GM12864 (cell line): ENCODE data around the gene MYH7.

Experiments used
- DNase-seq: peaks from one replicate; pipeline ENCODE4 v3.0.0-alpha.2; 2011; ENCODE audit warnings: low read depth
- H3K4me3 ChIP-seq: 2 replicates; pipeline ENCODE4 v1.5.1; 2011; ENCODE audit warnings: mild to moderate bottlenecking, low read depth, low read length, control low read depth
- TF ChIP-seq, protein P1 (sequence below): IDR thresholded peaks from 2 replicates; pipeline ENCODE4 v1.5.1; 2011; ENCODE audit warnings: low read depth, mild to moderate bottlenecking, moderate library complexity, low read length, control low read depth, inconsistent platforms; ENCODE audit errors: missing control alignments

Gene MYH7

GRCh38 chr14:23406244-23406643 is 29.2 kb downstream of the MYH7 start:
- TF ChIP-seq, protein P1, sequence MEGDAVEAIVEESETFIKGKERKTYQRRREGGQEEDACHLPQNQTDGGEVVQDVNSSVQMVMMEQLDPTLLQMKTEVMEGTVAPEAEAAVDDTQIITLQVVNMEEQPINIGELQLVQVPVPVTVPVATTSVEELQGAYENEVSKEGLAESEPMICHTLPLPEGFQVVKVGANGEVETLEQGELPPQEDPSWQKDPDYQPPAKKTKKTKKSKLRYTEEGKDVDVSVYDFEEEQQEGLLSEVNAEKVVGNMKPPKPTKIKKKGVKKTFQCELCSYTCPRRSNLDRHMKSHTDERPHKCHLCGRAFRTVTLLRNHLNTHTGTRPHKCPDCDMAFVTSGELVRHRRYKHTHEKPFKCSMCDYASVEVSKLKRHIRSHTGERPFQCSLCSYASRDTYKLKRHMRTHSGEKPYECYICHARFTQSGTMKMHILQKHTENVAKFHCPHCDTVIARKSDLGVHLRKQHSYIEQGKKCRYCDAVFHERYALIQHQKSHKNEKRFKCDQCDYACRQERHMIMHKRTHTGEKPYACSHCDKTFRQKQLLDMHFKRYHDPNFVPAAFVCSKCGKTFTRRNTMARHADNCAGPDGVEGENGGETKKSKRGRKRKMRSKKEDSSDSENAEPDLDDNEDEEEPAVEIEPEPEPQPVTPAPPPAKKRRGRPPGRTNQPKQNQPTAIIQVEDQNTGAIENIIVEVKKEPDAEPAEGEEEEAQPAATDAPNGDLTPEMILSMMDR: no peak
- no peak for DNase-seq
- no peak overlapping the region for H3K4me3 ChIP-seq

DNA sequence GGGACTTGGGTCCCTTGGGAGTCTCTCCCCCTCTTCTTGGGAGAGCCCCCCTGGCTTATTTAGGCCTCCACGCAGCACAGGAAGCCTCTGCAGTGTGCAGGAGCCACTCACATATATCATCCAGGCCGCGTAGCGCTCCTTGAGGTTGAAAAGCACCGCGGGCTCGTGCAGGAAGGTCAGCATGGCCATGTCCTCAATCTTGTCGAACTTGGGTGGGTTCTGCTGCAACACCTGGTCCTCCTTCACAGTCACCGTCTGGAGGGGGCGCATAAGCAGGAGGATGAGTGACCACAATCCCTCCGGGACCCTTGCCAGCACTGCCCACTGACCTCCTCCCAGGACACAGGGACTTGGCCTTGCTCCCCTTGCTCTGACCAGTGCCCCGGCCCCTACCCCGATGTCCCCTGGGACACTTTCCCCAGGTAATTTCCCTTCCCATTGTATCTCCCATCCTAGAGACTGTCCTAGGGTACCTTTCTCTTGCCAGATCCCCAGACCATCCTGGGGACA is 29.9 kb downstream of the MYH7 start:
- no peak overlapping the region for H3K4me3 ChIP-seq
- DNase-seq: no peak
- TF ChIP-seq, protein P1: no peak

- TF ChIP-seq, protein P1: no peak
- DNase-seq: no peak
- H3K4me3 ChIP-seq: no peak overlapping the region
Observed at GRCh38 chr14:23405096-23405495, 30.4 kb downstream of the MYH7 start.

DNA sequence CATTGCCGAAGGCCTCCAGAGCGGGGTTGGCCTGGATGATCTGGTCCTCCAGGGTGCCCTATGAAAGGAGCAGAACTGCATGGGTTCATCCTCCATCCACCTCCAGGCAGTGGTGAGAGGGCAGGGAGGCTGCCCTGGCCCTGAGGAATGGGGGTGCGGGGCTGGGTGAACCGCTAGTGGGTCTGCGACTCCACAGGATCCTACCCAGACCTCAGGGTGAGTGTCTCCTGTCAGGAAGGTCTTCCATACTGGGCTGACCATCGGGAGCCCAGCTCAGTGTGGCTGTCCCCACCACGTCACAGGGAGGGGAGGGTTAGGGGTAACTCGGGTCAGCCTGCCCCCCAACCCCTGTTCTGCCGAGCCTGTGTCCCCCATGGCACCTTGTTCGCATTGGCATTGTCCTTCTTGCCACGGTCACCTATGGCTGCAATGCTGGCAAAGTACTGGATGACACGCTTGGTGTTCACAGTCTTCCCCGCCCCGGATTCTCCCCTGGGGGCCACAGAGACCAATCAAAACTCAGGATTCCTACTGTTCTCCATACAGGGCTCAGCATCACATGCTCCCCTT is 31.0 kb downstream of the MYH7 start:
- TF ChIP-seq, protein P1: no peak
- DNase-seq: no peak
- H3K4me3 ChIP-seq: no peak overlapping the region

GRCh38 chr14:23403908-23404307 is 31.6 kb downstream of the MYH7 start:
- TF ChIP-seq, protein P1: no peak

GRCh38 chr14:23403139-23403438 is 32.4 kb downstream of the MYH7 start:
- TF ChIP-seq, protein P1: no peak

More at GRCh38 chr14:23403908-23404307, 31.6 kb downstream of the MYH7 start:
- no peak overlapping the region for H3K4me3 ChIP-seq
- no peak for DNase-seq

GRCh38 chr14:23402296-23403138 is 32.9 kb downstream of the MYH7 start:
- DNase-seq: no peak
- H3K4me3 ChIP-seq: no peak overlapping the region
- TF ChIP-seq, protein P1: no peak

More at GRCh38 chr14:23403139-23403438, 32.4 kb downstream of the MYH7 start:
- H3K4me3 ChIP-seq: no peak overlapping the region
- DNase-seq: no peak
